GM19238 (cell line): ENCODE measurements around the gene SUV39H1.
"Not testable (repeated sequence)": the region's sequence is repeated elsewhere in the genome, so short reads cannot be mapped to it uniquely, and the experiment has no call there.

ENCODE experiments used
- DNase-seq: peaks from one replicate; pipeline ENCODE4 v3.0.0; 2011; ENCODE audit warnings: low spot score; ENCODE audit not compliant: insufficient read length

Gene SUV39H1, protein sequence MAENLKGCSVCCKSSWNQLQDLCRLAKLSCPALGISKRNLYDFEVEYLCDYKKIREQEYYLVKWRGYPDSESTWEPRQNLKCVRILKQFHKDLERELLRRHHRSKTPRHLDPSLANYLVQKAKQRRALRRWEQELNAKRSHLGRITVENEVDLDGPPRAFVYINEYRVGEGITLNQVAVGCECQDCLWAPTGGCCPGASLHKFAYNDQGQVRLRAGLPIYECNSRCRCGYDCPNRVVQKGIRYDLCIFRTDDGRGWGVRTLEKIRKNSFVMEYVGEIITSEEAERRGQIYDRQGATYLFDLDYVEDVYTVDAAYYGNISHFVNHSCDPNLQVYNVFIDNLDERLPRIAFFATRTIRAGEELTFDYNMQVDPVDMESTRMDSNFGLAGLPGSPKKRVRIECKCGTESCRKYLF

DNA sequence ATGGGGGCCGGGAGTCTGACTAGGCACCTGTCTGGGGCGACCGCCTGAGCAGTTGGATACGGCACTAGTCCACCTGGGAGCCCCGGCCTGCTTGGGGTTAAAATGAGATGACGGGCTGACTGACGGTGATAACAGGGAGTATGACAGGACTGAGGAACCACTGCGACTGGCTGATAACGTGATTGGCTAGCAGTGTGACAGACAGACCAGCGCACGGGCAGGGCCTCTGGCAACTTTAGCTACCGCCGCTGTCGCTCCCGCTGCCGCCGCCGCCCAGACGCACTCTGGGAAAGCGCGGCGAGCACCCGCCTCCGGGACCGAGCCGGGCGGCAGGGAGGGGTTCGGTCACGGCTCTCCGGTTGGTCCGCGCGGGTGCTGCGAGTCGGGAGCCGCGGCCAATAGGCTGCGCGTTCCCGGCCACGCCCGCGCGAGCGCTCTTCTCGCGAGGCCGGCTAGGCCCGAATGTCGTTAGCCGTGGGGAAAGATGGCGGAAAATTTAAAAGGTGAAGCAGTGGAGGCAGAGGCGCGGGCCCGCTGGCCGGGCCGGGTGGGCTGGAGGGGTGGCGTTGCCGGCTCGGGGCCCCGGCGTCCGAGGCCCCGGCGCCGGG lies at the start of gene SUV39H1:
Gene SUV39H1 (plus strand): TSS at position 434 of the 608 bp plus-strand sequence. CDS start 51 bp downstream, at position 485.
- DNase-seq = peak; percentile 96

DNA sequence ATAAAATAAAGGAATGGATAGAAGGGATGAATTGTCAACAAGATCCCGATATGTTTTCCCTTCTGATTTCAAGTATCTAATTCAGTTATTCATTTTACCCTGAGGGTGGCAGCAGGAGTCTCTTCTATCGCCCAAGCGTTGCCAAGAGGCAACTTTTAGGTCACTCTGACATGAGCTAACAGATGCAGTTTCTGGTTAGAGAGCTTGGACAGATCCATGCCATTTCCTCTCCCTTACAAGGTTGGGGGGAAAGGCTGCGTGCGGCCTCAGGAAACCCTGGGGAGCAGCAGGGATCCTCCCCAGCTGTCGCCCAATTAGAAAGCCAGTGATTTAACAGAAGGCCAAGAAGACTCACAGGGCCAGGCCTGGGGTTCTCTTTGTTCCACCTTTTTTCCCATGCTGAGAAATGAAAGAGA lies 48.2 kb upstream of the SUV39H1 start:
- DNase-seq = no peak

DNA sequence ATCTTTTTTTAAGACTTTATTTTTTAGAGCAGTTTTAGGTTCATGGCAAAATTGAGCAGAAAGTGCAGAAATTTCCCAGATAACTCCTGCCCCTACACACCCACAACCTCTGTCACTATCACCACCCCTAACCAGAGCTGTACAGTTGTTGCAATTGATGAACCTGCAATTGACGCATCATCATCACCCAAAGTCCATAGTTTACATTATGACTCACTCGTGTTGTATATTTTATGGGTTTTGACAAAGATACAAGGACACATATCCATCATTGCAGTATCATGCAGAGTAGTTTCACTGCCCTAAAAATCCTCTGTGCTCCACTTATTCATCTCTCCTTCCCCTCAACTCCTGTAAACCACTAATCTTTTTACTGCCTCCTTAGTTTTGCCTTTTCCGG lies 47.4 kb upstream of the SUV39H1 start:
- no peak for DNase-seq

DNA sequence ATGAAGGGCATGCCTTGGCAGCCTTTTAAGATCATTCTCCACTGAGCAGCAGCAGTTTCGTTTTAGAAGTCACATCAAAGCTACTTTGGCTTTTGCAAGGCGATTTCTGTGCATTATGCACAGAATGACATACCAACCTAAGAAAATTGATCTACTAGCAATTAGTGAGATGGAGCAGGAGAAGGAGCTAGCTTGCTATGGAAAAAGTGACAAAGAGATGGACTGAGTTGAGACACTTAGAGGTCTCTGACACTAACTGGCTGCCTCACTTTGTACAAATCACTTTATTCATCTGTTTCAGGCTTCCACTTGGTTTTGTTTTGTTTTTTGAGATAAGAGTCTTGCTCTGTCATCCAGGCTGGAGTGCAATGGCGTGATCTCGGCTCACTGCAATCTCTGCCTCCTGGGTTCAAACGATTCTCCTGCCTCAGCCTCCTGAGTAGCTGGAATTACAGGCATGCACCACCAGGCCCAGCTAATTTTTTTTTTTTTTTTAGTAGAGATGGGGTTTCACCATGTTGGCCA lies 44.4 kb upstream of the SUV39H1 start:
- not testable (repeated sequence) for DNase-seq

DNA sequence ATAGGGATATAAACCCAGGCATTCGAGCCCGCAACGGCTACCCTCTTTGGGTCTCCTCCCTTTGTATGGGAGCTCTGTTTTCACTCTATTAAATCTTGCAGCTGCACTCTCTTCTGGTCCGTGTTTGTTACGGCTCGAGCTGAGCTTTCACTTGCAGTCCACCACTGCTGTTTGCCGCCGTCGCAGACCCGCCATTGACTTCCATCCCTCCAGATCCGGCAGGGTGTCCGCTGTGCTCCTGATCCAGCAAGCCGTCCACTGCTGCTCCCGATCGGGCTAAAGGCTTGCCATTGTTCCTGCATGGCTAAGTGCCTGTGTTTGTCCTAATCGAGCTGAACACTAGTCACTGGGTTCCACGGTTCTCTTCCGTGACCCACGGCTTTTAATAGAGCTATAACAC lies 41.8 kb upstream of the SUV39H1 start:
- DNase-seq = not testable (repeated sequence)

DNA sequence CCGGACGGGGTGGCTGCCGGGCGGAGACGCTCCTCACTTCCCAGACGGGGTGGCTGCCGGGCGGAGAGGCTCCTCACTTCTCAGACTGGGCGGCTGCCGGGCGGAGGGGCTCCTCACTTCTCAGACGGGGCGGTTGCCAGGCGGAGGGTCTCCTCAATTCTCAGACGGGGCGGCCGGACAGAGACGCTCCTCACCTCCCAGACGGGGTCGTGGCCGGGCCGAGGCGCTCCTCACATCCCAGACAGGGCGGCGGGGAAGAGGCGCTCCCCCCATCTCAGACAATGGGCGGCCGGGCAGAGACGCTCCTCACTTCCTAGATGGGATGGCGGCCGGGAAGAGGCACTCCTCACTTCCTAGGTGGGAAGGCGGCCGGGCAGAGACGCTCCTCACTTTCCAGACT lies 36.8 kb upstream of the SUV39H1 start:
- not testable (repeated sequence) for DNase-seq

DNA sequence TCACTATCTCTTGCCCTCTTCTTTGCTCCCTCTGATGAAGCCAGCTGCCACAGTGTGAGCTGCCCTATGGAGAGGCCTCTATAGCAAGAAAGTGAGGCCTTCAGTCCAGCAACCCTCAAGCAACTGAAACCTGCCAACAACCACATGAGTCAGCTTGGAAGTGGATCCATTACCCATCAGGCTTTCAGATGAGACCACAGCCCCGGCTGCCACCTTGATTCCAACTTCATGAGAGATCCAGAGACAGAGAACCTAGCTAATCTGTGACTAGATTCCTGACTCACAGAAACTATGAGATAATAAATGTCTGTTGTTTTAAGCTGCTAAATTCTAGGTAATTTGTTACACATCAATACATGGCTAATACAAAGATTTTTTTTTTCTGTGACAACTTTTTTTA lies 33.3 kb upstream of the SUV39H1 start:
- no peak for DNase-seq

DNA sequence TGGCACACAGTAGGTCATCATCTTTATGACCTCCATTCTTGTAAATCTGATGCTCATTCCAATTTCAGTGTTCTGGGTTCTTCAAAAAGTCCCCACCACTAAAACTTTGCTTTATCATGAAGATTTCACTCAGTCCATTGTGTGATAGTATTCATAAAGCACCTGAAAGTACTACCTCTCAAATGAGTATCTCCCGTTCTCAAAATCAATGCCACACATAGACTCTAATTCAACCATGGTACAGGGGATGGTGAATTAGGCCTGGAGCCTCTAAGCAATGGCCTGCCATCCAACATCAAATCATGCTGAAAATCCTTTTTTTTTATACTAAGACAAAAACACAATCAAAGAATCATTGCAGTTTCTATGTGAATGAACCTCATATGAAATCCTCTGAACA lies 32.4 kb upstream of the SUV39H1 start:
- DNase-seq = no peak

DNA sequence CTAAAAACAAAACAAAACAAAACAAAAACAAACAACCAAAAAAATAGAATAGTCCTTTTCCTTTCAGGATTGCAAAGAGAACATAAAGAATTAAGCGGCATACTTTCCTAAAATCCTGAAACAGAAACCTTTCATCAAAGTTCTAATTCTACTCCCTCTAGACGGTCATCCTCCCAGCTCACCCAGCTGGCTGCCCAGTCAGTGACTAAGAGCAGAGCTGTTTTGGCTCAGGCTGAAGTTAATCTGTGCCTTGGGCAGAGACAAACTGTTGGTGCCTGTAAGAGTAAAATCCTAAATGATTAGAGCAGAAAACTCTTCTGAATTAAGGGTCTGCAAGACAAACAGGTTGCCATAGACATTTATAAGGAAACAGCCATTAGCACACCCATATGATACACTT lies 30.5 kb upstream of the SUV39H1 start:
- DNase-seq = no peak

DNA sequence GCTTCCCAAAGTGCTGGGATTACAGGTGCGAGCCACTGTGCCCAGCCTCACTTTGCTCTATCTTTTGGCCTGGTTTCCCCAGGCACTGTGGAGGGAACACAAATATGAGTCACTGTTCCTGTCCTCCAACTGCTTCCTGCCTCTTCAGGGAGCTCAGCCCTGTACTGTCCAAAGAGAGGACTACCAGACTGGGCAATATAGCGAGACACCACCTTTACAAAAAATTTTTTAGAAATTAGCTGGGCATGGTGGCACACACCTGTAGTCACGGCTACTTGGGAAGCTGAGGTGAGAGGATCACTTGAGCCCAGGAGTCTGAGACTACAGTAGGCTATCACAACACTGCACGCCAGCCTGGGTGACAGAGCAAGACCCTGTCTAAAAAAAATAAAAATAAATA lies 29.9 kb upstream of the SUV39H1 start:
- DNase-seq = no peak

DNA sequence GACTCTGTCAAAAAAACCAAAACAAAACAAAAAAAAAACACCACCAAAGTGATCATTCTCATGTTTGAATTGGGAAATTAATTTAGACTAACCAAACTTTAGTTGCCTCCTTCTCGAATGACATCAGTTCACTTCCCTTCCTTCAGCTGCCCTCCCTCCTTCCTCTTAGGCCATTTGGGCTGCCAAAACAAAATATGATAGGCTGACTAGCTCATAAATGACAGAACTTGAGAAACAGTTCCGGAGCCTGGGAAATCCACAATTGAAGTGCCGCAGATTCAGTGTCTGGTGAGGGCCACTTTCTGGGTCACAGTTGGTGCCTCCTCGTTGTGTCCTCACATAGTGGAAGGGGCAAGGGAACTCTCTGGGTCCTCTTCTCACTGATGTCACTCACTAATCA lies 29.0 kb upstream of the SUV39H1 start:
- DNase-seq = no peak

DNA sequence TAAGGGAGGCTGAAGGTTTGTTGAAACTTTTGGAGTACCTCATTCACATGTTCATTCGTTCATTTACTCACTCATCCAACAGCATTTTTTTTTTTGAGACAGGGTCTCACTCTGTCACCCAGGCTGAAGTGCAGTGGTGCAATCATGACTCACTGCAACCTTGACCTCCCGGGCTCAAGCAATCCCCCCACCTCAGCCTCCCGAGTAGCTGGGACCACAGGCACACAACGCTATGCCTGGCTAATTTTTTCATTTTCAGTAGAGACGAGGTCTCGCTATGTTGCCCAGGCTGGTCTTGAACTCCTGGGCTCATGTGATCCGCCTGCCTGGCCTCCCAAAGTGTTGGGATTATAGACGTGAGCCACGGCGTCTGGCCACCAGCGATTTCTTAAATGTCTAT lies 28.3 kb upstream of the SUV39H1 start:
- DNase-seq = not testable (repeated sequence)

DNA sequence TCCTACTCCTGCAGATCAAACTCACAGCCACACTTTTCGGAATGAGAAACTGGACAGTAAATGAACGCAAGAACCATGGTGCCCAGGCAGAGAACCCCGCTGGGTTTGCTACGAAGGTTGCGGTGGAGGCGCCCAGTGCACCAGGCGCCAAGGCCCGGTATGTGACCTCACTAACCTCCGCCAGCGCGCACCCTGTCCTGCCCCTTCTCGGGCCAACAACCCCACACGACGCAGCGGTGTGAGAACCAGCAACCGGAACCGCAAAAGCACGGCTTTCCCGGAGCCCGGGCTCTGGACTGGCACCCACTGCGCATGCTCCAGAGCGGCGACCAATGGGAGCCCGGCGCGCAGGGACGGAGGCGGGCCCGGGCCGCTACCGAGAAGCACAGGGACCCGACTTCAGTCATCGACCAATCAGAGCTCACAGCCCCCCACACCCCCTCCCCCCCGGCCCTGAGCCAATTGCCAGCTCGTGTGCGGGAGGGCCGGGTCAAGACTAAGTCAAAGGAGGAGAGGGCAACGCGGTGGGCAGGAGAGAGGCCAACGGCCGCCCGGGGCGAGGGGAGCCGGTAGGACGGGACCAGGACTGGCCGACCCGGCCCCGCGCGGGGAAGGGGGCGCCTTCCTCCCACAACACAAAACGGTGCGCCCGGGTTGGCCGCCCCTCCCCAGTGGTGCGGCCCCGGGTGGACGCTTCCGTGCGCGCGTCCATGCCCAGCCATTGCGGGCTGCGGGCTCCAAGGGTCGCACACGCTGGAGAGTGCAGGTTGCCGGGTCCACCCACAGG lies 20.2 kb upstream of the SUV39H1 start:
- peak; percentile 88 for DNase-seq

DNA sequence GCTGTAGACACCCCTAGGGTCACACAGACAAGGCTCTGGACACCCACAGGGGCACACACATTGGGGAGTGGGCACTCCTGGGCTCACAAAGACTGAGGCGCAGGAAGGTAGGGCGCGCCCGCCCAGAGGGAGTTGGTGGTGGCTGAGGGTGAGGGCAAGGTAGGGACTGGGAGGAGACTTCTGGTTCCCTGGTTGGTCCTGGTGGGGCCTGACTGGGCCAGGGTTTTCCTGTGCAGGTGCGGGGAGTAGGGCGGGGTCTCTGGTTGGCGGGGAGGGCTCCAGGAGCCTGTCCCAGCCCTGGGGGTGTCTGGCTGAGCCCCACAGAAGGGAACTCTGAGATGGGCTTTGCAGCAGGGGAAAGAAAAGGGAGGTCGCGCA lies 19.7 kb upstream of the SUV39H1 start:
- DNase-seq = no peak

DNA sequence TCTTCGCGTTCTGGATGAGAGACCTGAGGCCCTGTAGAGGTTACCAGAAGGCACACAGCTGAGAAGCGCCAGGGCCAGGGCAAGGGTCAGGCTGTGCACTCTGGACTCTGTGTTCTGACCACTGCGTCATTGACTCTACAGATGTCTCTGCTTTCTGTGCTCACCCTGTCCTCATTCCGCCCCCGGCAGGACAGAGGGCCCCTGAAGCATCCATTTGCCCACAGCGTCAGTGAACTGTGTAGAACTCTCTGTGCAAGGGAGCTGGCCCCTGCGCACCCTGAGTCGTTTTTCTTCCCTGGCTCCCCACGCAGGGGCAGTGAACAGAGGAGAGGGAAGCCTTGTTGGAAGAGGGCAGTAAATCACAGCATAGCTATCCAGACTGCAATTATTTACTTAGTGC lies 19.0 kb upstream of the SUV39H1 start:
- no peak for DNase-seq

DNA sequence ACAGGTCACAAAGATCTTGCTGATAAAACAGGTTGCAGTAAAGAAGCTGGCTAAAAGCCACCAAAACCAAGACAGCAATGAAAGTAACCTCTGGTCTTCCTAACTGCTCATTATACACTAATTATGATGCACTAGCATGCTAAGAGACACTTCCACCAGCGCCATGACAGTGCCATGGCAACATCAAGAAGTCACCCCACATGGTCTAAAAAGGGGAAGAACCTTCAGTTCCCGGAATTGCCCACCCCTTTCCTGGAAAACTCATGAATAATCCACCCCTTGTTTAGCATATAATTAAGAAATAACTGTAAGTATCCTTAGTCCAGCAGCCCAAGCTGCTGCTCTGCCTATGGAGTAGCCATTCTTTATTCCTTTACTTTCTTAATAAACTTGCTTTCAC lies 16.1 kb upstream of the SUV39H1 start:
- DNase-seq = not testable (repeated sequence)

DNA sequence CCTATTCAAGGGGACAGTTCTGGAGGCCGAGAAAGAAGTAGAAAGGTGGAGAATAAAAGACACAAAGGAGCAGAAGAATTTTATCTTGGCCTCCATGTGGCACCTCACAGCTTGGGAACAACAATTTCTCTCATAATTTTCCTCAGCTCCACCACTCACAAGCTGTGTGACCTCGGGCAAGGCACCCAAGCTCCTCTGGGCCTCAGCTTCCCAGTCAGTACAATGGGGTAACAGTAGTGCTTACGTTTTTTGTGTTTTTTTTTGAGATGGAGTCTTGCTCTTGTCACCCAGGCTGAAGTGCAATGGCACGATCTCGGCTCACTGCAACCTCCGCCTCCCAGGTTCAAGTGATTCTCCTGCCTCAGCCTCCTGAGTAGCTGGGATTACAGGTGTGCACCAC lies 15.6 kb upstream of the SUV39H1 start:
- DNase-seq = not testable (repeated sequence)

DNA sequence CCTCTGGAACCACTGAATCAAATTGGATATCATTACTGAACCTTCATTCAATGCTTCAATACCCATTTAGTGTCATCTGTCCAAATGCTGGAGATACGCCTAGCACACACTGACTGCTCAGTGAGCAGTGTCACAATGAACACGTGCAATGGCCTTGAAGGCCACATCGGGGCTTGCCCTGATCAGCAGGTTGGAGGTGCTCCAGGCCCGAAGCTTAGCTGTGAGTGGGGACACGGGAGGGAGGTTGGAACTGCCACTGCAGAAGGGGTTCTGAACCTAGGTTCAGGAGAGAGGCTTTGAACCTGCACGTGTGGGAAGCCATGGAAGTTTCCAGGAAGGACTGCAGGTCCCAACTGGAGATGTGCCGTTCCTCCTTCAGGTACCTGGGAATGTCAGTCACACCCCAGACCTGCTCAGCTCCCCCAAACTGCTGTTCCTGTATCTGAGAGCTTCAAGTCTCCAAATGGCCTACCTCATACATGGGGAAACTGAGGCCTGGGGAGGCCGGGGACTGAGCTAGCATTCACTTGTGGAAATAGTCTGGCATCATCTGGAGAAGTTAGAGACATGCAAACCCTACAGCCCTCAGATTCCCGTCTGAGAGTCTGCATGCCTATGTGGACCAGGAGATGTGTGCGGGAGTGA lies 14.9 kb upstream of the SUV39H1 start:
- DNase-seq = no peak

DNA sequence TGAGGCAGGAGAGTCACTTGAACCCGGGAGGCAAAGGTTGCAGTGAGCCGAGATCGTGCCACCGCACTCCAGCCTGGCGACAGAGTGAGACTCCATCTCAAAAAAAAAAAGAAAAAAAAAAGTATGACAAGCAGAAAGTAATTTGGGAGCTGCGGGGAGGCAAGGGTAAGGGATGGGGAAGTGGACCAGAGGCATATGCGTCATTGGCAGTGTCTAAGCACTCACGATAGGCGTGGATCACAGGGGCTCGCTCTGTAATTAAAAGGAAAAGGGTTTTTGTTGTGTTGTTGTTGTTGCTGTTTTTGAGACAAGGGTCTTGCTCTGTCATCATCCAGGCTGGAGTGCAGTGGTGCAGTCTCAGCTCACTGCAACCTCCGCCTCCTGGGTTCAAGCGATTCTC lies 13.7 kb upstream of the SUV39H1 start:
- not testable (repeated sequence) for DNase-seq

DNA sequence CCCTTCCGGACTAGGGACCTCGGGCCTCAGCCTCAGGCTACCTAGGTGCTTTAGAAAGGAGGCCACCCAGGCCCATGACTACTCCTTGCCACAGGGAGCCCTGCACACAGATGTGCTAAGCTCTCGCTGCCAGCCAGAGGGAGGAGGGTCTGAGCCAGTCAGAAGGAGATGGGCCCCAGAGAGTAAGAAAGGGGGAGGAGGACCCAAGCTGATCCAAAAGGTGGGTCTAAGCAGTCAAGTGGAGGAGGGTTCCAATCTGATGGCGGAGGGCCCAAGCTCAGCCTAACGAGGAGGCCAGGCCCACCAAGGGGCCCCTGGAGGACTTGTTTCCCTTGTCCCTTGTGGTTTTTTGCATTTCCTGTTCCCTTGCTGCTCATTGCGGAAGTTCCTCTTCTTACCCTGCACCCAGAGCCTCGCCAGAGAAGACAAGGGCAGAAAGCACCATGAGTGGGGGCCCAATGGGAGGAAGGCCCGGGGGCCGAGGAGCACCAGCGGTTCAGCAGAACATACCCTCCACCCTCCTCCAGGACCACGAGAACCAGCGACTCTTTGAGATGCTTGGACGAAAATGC lies 13.0 kb upstream of the SUV39H1 start, which contains the start of gene WAS:
Gene WAS (plus strand): TSS at position 389 of the 572 bp plus-strand sequence. CDS start 55 bp downstream, at position 444.
- peak; percentile 76 for DNase-seq

DNA sequence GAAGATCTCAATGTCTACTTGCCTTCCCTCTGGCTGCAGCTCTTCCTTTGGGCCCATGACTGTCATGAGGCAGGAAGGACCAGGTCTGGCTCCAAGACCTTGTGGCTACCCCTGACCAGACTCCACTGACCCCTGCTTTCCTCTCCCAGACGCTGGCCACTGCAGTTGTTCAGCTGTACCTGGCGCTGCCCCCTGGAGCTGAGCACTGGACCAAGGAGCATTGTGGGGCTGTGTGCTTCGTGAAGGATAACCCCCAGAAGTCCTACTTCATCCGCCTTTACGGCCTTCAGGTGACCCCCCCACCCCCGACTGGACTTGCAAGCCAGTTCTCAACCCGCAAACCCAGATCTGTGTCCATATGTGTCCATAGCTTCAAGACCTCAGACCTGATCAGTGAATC lies 12.4 kb upstream of the SUV39H1 start:
- no peak for DNase-seq
